K562 (cell line): ENCODE results near the gene CD84. TPM values are rescaled to one million over a fixed set of nuclear protein-coding genes. Genes with fewer than 3 reads are reported as not detected.

Experiments used
- CC2D1A ChIP-seq: fragments of 450-650 bp; IDR thresholded peaks from 2 replicates; pipeline ENCODE4 v1.6.1; 2017; ENCODE audit warnings: mild to moderate bottlenecking
- CHAMP1 ChIP-seq: fragments of 450-650 bp; IDR thresholded peaks from 2 replicates; pipeline ENCODE4 v1.6.1; 2016; ENCODE audit warnings: mild to moderate bottlenecking
- HLTF ChIP-seq: fragments of 450-650 bp; IDR thresholded peaks from 2 replicates; pipeline ENCODE4 v1.6.1; 2016
- REST ChIP-seq, 2 experiments: fragments of 450-650 bp; formaldehyde crosslinking in 1 of 2; IDR thresholded peaks; 2 replicates each; pipeline versions ENCODE4 v1.4.0 to v1.6.1; 2014 to 2020; ENCODE audit warnings: mild to moderate bottlenecking in 2 of 2, borderline replicate concordance in 1 of 2, low read depth in 1 of 2
- RFX5 ChIP-seq: IDR thresholded peaks from 2 replicates; pipeline ENCODE4 v1.6.1; 2011; ENCODE audit warnings: low read depth, mild to moderate bottlenecking, improper control_type of control experiment, low read length
- TAF1 ChIP-seq: IDR thresholded peaks from 2 replicates; pipeline ENCODE4 v1.6.1; 2011; ENCODE audit warnings: mild to moderate bottlenecking, low read length, moderate library complexity; ENCODE audit not compliant: insufficient read depth, control insufficient read depth, severe bottlenecking; ENCODE audit errors: extremely low read depth
- TBP ChIP-seq: optimal IDR thresholded peaks from 2 replicates; pipeline ENCODE3; 2011; ENCODE audit warnings: low read depth, low read length, improper control_type of control experiment
- THAP7 ChIP-seq: fragments of 250-450 bp; sonication (Bioruptor Pico); IDR thresholded peaks from 2 replicates; pipeline ENCODE4 v1.5.0; 2021
- WHSC1 ChIP-seq: IDR thresholded peaks from one replicate; pipeline ENCODE4 v1.6.1; 2012; ENCODE audit warnings: low read length, control low read depth, inconsistent platforms
- ZNF277 ChIP-seq: fragments of 250-450 bp; sonication (Bioruptor Pico); IDR thresholded peaks from 2 replicates; pipeline ENCODE4 v1.8.0; 2022; ENCODE audit warnings: inconsistent platforms, mild to moderate bottlenecking, moderate library complexity, borderline replicate concordance
- ZNF347 ChIP-seq: fragments of 450-650 bp; formaldehyde crosslinking; IDR thresholded peaks from 2 replicates; pipeline ENCODE4 v1.4.0; 2020; ENCODE audit warnings: low read depth, mild to moderate bottlenecking, moderate library complexity
- ZNF584 ChIP-seq: fragments of 200-800 bp; sonication (Bioruptor generic); IDR thresholded peaks from 2 replicates; pipeline ENCODE4 v1.6.1; 2016; ENCODE audit warnings: low read depth, mild to moderate bottlenecking, missing genetic modification characterization, missing compliant biosample characterization
- ZSCAN32 ChIP-seq: fragments of 450-650 bp; formaldehyde crosslinking; IDR thresholded peaks from 2 replicates; pipeline ENCODE4 v1.4.0; 2020; ENCODE audit warnings: mild to moderate bottlenecking, moderate library complexity
- polyA plus RNA-seq, 8 experiments: library from polyadenylated mRNA; depleted of rRNA in 4 of 8; stranded (reverse) in 5 of 8; unstranded in 3 of 8; fragments of >200 nt; fragmentation: Nextera tagmentation in 2 of 8; fragmentation: Illumina TruSeq in 1 of 8; extraction: Ambion mirVana in 2 of 8; extraction: Trizol in 1 of 8; gene quantifications; 2 replicates each; pipeline versions ENCODE4 v1.2.1 to v1.2.3, GENCODE V29; 2011 to 2014; ENCODE audit warnings: inconsistent platforms in 1 of 8, missing spikeins in 1 of 8
- total RNA-seq, 7 experiments: library from RNA; depleted of rRNA in 6 of 7; stranded (reverse); fragments of >200 nt in 6 of 7; fragmentation: Illumina TruSeq in 2 of 7; extraction: Trizol in 2 of 7; gene quantifications; 2 replicates each; pipeline versions ENCODE4 v1.2.1 to v1.2.3, GENCODE V29; 2011 to 2021; ENCODE audit warnings: low replicate concordance in 1 of 7

The CD84 gene
- total and polyA plus RNA-seq, 9 of the 15 experiments (the other 6 are each of a cell fraction or from before 2014, with no cell fraction given), result 0.82 to 6.8 (median 2.0) TPM

- TF ChIP-seq ZNF277 (no peak), ZSCAN32 (CRISPR knock-in tag) (no peak), REST (IDR thresholded peaks at IDR 0.05; ENCODE audit: borderline replicate concordance) (peak; percentile 3; the same call in 1 of the 2 replicates), REST (CRISPR knock-in tag; IDR thresholded peaks at IDR 0.05; ENCODE audit: low read depth) (no peak), CHAMP1 (peak; percentile 89), WHSC1 (no peak), CC2D1A (peak; percentile 93), ZNF584 (CRISPR knock-in tag) (no peak), RFX5 (no peak), THAP7 (no peak), TBP (no peak), ZNF347 (no peak), HLTF (no peak), TAF1 (no peak)
Observed at GRCh38 chr1:160618763-160619274, 39.5 kb upstream of the CD84 start (continued).
